ENCODE results near the gene FYCO1.

FYCO1 gene

DNA sequence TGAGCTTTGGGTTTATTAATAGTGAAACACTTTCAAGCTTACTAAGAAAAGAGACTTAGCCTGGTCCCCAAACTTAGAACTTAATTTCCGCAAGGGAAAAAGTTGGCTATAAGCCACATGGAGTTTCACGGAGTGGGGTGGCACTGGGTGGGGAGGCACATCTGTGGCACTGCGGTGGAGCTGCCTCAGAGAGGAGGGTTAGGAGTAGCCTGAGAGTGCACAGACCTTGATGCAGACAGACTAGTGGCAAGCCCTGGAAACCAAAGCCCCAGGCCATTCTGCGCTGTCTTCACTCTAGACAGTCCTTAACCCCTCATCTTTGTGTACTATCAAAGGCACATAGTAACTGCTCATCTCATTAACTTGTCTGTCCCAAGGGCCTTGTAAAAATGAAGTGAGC is 30.4 kb downstream of the FYCO1 start:
- DNase-seq (ENCODE audit: low spot score) = peak; percentile 50

DNA sequence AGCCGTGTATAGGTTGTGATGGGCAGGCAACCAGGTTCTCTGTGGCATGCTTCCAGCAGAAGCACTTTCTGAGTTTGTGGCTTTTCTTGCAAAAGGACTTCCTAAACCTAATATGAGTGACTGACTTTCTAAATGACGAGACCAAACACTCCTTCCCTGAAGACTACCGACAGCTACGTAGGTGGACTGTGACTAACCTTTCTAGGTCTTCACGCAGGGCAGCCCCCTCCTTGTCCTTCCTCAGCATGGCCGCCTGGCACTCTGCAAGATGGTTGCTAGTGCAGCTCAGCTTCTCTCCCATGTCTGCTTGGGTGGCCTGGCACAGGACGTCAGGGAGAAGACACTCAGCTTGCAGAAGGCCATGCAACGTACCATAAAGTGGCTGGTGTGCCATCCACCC is 31.5 kb downstream of the FYCO1 start:
- peak; percentile 88 for DNase-seq (ENCODE audit: low spot score)

DNA sequence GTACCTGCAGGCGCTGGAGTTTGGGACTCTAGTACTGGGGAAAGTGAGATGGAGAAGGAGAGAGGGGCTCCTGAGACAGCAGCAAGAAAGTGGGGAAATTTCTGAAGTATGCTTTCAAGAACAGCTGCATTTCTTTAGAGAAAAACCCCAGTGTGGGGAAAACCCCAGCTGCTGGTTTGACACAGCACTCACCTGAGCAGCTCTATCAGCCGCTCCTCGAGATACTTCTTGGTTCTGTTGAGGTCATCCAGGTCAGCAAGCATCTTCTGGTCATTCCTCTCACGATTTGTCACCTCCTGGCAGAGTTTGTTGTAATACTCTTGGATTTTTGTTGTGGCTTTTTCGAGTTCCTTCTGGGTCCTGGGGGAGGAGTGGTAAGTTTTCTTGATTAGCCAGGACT is 33.6 kb downstream of the FYCO1 start:
- peak; percentile 60 for DNase-seq (ENCODE audit: low spot score)

DNA sequence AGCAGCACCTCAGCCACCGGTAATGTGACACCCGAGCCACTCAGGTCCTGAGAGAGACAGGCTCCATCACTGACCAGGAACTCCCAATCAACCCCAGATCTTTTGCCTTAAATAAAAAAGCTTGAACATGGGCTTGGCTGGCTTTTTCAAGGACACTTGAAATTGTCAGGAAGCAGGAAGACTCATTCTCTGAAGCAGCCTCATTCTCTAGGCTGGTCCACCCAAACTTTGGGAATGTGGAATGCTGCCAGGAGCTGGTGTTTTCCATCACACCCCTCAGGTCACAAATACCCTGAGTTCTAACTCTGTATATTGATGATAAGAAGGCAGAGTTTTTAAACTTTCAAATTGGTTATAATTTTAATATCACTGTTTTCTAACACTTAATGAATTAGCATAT is 35.3 kb downstream of the FYCO1 start:
- no peak for DNase-seq (ENCODE audit: low spot score)

- no peak for DNase-seq (ENCODE audit: low spot score)
These were observed 36.4 kb downstream of the FYCO1 start for GRCh38 chr3:45959201-45959600.

GRCh38 chr3:45958321-45958791 is 37.3 kb downstream of the FYCO1 start:
- DNase-seq (ENCODE audit: low spot score) = no peak

GRCh38 chr3:45957586-45957985 is 38.0 kb downstream of the FYCO1 start:
- no peak for DNase-seq (ENCODE audit: low spot score)

DNA sequence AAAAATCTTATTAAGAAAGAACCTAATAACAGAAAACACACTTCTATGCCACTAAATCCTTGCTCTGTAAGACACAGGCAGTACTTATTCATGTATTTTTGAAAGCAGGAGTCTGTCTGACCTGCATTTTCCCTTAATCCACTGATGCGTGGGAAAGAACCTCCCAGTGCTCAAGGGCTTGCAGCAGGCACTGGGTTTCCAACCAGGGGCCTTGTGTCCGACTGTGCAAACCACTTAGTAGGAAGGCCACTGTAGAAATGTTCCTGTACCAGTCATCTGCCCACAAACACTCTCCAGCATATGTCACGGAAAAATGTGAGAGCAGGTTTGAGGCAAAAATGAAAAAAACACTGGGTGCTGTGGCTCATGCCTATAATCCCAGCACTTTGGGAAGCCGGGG is 39.9 kb downstream of the FYCO1 start:
- no peak for DNase-seq (ENCODE audit: low spot score)

- DNase-seq (ENCODE audit: low spot score) = no peak
These were observed 40.5 kb downstream of the FYCO1 start for GRCh38 chr3:45955017-45955647.

GRCh38 chr3:45954306-45954705 is 41.3 kb downstream of the FYCO1 start:
- no peak for DNase-seq (ENCODE audit: low spot score)

DNA sequence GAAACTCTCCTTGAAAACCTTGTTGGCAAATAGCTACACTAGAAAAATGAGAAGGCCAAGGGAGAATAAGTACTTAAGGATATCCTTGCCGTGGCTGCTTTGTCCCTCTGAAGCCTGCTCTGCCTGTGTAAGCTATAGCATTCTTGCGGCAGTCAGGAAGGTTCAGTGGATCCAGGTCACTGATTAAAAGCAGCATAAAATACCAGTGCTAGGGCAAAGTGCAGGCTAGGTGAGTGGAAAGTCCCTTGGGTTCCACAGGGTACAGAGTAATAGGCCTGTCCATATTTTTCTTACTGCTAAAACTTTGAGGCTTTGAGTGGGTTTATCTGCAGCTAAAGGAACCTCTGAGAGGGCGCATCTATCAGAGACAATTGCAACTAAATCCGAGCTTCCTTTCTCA is 42.1 kb downstream of the FYCO1 start:
- DNase-seq (ENCODE audit: low spot score) = no peak

GRCh38 chr3:45952456-45952855 is 43.2 kb downstream of the FYCO1 start:
- DNase-seq (ENCODE audit: low spot score) = no peak

GRCh38 chr3:45951946-45952345 is 43.7 kb downstream of the FYCO1 start:
- no peak for DNase-seq (ENCODE audit: low spot score)

GRCh38 chr3:45950686-45951600 is 44.7 kb downstream of the FYCO1 start:
- peak; percentile 61 for DNase-seq (ENCODE audit: low spot score)

DNA sequence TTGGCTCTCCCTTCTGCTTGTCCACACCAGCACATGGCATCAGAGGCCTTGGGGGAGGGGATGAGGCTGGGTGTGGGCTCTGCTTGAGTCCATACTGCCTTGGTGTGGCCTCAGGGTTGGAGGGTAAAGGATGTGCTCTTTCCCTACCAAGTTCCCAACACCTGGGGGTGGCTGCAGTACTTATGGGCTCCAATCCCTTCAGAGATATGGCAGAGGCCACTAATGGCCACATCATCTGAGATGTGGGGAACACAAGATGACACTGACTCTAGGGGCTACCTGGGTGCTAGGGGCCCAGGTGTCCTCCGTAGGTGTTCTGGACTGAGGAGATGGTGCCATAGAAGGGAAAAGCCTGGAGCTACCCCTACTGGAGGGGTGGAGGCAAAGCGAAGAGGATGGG is 45.5 kb downstream of the FYCO1 start:
- no peak for DNase-seq (ENCODE audit: low spot score)

DNA sequence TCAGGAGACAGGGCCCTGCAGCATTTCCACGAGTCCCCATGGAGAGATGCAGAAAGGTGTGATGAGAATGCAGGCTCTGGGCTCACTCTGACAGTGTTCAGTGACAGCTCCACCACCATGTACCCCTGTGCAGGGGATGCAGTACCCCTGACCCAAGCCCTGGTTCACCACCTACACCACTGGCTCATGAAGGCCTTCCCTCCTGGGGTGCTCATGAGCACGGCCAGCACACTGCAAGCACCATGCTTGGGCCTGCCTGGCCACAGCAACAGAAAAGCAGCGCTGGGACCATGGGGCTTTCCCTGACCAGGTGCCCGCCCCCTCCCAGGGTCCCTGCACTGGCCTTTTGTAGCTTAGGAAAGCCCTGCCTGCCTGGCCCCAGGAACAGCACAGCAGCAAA is 46.2 kb downstream of the FYCO1 start:
- DNase-seq (ENCODE audit: low spot score) = no peak

DNA sequence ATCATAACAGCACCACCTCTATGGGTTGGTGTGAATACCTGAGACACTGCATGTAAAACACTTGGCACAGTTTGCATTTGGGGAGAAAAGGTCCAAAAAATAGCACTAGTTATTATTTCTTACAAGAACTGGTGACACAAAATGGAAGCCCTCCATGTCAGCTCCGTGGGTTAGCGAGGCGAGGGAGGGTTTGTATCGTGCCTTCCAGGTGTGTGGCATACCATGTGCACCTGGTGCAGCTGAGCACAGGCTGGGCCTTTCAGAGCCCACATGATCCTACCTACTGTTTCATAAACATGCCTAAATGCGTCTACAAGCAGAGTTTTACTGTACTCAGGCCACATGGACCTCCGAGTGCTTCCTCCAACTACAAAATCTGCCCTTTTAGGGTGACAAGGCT is 46.7 kb downstream of the FYCO1 start:
- DNase-seq (ENCODE audit: low spot score) = no peak

DNA sequence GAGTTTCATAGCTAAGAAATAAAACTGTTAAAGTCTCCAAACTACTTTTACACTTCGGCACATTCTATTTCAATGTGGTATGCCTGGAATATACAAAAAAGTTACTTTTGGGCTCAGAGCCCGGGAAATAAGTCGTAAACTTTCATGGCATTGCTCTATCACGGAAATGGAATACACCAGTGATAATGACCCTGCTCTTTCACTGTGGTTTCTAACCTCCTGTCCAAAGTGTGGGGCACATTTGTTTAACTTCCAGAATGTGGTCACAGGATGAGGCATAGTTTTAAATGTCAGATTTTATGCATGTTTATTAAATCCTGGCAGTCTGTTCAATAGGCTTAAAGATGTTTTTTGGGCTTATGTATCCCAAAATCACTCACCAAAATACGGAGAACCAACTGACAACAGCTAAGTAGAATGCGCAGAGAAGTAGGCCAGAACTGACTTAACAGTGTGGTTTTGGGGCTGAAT is 47.3 kb downstream of the FYCO1 start:
- DNase-seq (ENCODE audit: low spot score) = no peak

- no peak for DNase-seq (ENCODE audit: low spot score)
These were observed 48.3 kb downstream of the FYCO1 start for GRCh38 chr3:45947361-45947760.

DNA sequence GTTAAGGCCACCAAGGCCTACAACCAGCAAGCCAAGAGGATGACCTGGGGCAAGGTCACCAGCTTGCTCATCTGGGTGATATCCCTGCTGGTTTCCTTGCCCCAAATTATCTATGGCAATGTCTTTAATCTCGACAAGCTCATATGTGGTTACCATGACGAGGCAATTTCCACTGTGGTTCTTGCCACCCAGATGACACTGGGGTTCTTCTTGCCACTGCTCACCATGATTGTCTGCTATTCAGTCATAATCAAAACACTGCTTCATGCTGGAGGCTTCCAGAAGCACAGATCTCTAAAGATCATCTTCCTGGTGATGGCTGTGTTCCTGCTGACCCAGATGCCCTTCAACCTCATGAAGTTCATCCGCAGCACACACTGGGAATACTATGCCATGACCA is 48.7 kb downstream of the FYCO1 start:
- DNase-seq (ENCODE audit: low spot score) = peak; percentile 18

GRCh38 chr3:45946307-45946706 is 49.3 kb downstream of the FYCO1 start:
- no peak for DNase-seq (ENCODE audit: low spot score)

DNA sequence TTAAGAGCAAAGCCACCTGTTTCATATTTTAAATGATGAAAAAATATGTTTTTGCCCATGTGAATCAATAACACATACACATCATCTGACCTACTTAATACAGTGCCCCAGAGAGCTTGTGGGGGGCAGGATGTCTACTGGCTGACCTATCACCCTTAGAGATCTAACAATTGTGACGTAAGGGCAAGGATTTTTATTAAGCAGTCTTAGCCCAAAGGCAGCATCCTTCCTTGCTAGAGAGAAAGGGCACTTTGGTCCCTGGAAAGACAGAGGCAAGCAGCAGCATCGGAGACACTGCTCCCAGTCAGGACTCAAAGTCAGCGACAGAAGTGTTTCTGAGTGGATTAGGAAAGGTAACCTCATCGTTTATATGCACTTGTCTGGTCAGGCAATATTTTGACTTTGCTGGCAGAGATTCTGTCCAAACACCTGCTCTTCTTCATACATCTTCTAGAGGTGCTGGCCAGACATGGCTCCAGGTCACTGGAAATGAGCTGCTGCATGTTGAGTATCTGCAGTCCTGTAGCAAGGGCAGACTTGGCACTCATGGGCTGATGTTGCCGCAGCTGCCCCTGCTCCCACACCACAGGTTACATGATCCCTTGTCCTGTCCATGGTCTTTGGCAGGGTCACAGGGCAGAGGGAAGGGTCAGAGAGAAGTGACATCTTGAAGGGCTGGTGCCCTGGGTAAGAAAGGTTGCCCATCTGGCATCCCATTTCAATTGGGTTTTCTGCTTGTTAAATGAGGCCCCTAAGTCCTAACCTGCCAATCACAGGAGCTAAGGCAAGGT is 50.6 kb downstream of the FYCO1 start:
- DNase-seq (ENCODE audit: low spot score) = no peak
